Measurements from ENCODE around the gene CFAP54.

CFAP54 gene

GRCh38 chr12:96571101-96571862, 81.9 kb downstream of the CFAP54 start:
- Histone ChIP-seq H3K18ac (ENCODE audit: low read length) (no peak overlapping the region), H2BK12ac (ENCODE audit: low read length) (no peak overlapping the region), H3K4ac (ENCODE audit: low read depth, low read length) (no peak overlapping the region), H2AFZ (ENCODE audit: insufficient read depth, low read length, poor library complexity) (no peak overlapping the region), H3K9me3 (ENCODE audit: insufficient read depth, low read depth, low read length) (no peaks in the 10 kb centered on the region), H3K4me1 (ENCODE audit: control insufficient read depth in 1 of 2, insufficient read depth in 2 of 2, low read length in 2 of 2) (no peaks in the 10 kb centered on the region), H3K79me2 (ENCODE audit: control insufficient read depth, insufficient read depth, low read length, poor library complexity) (no peaks in the 10 kb centered on the region), H3K27me3 (ENCODE audit: insufficient read depth, low read length) (no peaks in the 10 kb centered on the region), H3K4me3 (ENCODE audit: low read depth, low read length) (no peak overlapping the region), H3K14ac (ENCODE audit: low read length) (no peak overlapping the region), H3K9ac (ENCODE audit: low read length) (no peak overlapping the region), H4K8ac (ENCODE audit: low read depth, low read length) (no peak overlapping the region), H2BK5ac (ENCODE audit: low read depth, low read length, poor library complexity) (no peak overlapping the region), H3K36me3 (ENCODE audit: control insufficient read depth in 1 of 2, insufficient read depth in 2 of 2, low read length in 2 of 2) (no peaks in the 10 kb centered on the region), H3K79me1 (ENCODE audit: low read length) (no peaks in the 10 kb centered on the region), H4K12ac (ENCODE audit: low read depth, low read length) (no peak overlapping the region), H3K4me2 (ENCODE audit: low read length) (no peak overlapping the region), H2BK120ac (ENCODE audit: insufficient read depth, low read length, poor library complexity) (no peak overlapping the region), H2AK5ac (ENCODE audit: low read length) (no peak overlapping the region), H3K23ac (ENCODE audit: low read length) (no peak overlapping the region), H4K91ac (ENCODE audit: low read depth, low read length) (no peak overlapping the region), H3K27ac (ENCODE audit: low read depth, low read length) (no peak overlapping the region)
- no peak for DNase-seq
- no CpG with 5 or more reads among the region's 4 CpGs for WGBS (ENCODE audit: extremely low coverage, insufficient coverage, insufficient read length)

GRCh38 chr12:96578526-96579125, 89.2 kb downstream of the CFAP54 start:
- Histone ChIP-seq H4K12ac (ENCODE audit: low read depth, low read length) (no peak overlapping the region), H4K91ac (ENCODE audit: low read depth, low read length) (no peak overlapping the region), H2BK12ac (ENCODE audit: low read length) (no peak overlapping the region), H2BK5ac (ENCODE audit: low read depth, low read length, poor library complexity) (no peak overlapping the region), H3K4ac (ENCODE audit: low read depth, low read length) (no peak overlapping the region), H3K36me3 (ENCODE audit: control insufficient read depth in 1 of 2, insufficient read depth in 2 of 2, low read length in 2 of 2) (no peaks in the 10 kb centered on the region), H3K23ac (ENCODE audit: low read length) (no peak overlapping the region), H3K27me3 (ENCODE audit: insufficient read depth, low read length) (no peaks in the 10 kb centered on the region), H3K4me3 (ENCODE audit: low read depth, low read length) (no peak overlapping the region), H2AFZ (ENCODE audit: insufficient read depth, low read length, poor library complexity) (no peak overlapping the region), H2BK120ac (ENCODE audit: insufficient read depth, low read length, poor library complexity) (no peak overlapping the region), H3K4me1 (ENCODE audit: control insufficient read depth in 1 of 2, insufficient read depth in 2 of 2, low read length in 2 of 2) (no peaks in the 10 kb centered on the region), H3K79me2 (ENCODE audit: control insufficient read depth, insufficient read depth, low read length, poor library complexity) (no peaks in the 10 kb centered on the region), H3K18ac (ENCODE audit: low read length) (no peak overlapping the region), H3K14ac (ENCODE audit: low read length) (no peak overlapping the region), H3K9ac (ENCODE audit: low read length) (no peak overlapping the region), H4K8ac (ENCODE audit: low read depth, low read length) (no peak overlapping the region), H3K27ac (ENCODE audit: low read depth, low read length) (no peak overlapping the region), H3K4me2 (ENCODE audit: low read length) (no peak overlapping the region), H3K9me3 (ENCODE audit: insufficient read depth, low read depth, low read length) (no peaks in the 10 kb centered on the region), H3K79me1 (ENCODE audit: low read length) (no peaks in the 10 kb centered on the region), H2AK5ac (ENCODE audit: low read length) (no peak overlapping the region)
- WGBS (ENCODE audit: extremely low coverage, insufficient coverage, insufficient read length): no CpG with 5 or more reads among the region's 3 CpGs
- peak in 1 of 2 donors; percentile 67 for DNase-seq

GRCh38 chr12:96585977-96586376, 96.6 kb downstream of the CFAP54 start:
- H3K23ac ChIP-seq (ENCODE audit: low read length): no peak overlapping the region
- WGBS (ENCODE audit: extremely low coverage, insufficient coverage, insufficient read length): no CpG with 5 or more reads among the region's 1 CpG
- no peak overlapping the region for H3K4ac ChIP-seq (ENCODE audit: low read depth, low read length)
- no peak overlapping the region for H2BK5ac ChIP-seq (ENCODE audit: low read depth, low read length, poor library complexity)
- no peaks in the 10 kb centered on the region for H3K9me3 ChIP-seq (ENCODE audit: insufficient read depth, low read depth, low read length)
- H2BK12ac ChIP-seq (ENCODE audit: low read length): no peak overlapping the region
- H4K8ac ChIP-seq (ENCODE audit: low read depth, low read length): no peak overlapping the region
- H3K18ac ChIP-seq (ENCODE audit: low read length): no peak overlapping the region
- H3K27me3 ChIP-seq (ENCODE audit: insufficient read depth, low read length): no peaks in the 10 kb centered on the region
- H3K14ac ChIP-seq (ENCODE audit: low read length): no peak overlapping the region
- no peaks in the 10 kb centered on the region for H3K79me2 ChIP-seq (ENCODE audit: control insufficient read depth, insufficient read depth, low read length, poor library complexity)
- H3K36me3 ChIP-seq (ENCODE audit: control insufficient read depth in 1 of 2, insufficient read depth in 2 of 2, low read length in 2 of 2): no peaks in the 10 kb centered on the region
- H2AK5ac ChIP-seq (ENCODE audit: low read length): no peak overlapping the region
- no peak for DNase-seq
- H4K12ac ChIP-seq (ENCODE audit: low read depth, low read length): no peak overlapping the region
- H2BK120ac ChIP-seq (ENCODE audit: insufficient read depth, low read length, poor library complexity): no peak overlapping the region
- H2AFZ ChIP-seq (ENCODE audit: insufficient read depth, low read length, poor library complexity): no peak overlapping the region
- no peak overlapping the region for H4K91ac ChIP-seq (ENCODE audit: low read depth, low read length)
- no peaks in the 10 kb centered on the region for H3K79me1 ChIP-seq (ENCODE audit: low read length)
- no peaks in the 10 kb centered on the region for H3K4me1 ChIP-seq (ENCODE audit: control insufficient read depth in 1 of 2, insufficient read depth in 2 of 2, low read length in 2 of 2)
- no peak overlapping the region for H3K4me2 ChIP-seq (ENCODE audit: low read length)
- H3K4me3 ChIP-seq (ENCODE audit: low read depth, low read length): no peak overlapping the region
- H3K9ac ChIP-seq (ENCODE audit: low read length): no peak overlapping the region
- H3K27ac ChIP-seq (ENCODE audit: low read depth, low read length): no peak overlapping the region

GRCh38 chr12:96587691-96588090, 98.3 kb downstream of the CFAP54 start:
- DNase-seq: no peak
- H3K27ac ChIP-seq (ENCODE audit: low read depth, low read length): no peak overlapping the region
- no peak overlapping the region for H4K8ac ChIP-seq (ENCODE audit: low read depth, low read length)
- H2BK120ac ChIP-seq (ENCODE audit: insufficient read depth, low read length, poor library complexity): no peak overlapping the region
- no peak overlapping the region for H2AFZ ChIP-seq (ENCODE audit: insufficient read depth, low read length, poor library complexity)
- H3K9ac ChIP-seq (ENCODE audit: low read length): no peak overlapping the region
- no peak overlapping the region for H3K14ac ChIP-seq (ENCODE audit: low read length)
- no peak overlapping the region for H3K4ac ChIP-seq (ENCODE audit: low read depth, low read length)
- WGBS (ENCODE audit: extremely low coverage, insufficient coverage, insufficient read length): no CpG with 5 or more reads among the region's 2 CpGs
- H2AK5ac ChIP-seq (ENCODE audit: low read length): no peak overlapping the region
- no peaks in the 10 kb centered on the region for H3K9me3 ChIP-seq (ENCODE audit: insufficient read depth, low read depth, low read length)
- no peaks in the 10 kb centered on the region for H3K79me2 ChIP-seq (ENCODE audit: control insufficient read depth, insufficient read depth, low read length, poor library complexity)
- no peaks in the 10 kb centered on the region for H3K79me1 ChIP-seq (ENCODE audit: low read length)
- no peaks in the 10 kb centered on the region for H3K27me3 ChIP-seq (ENCODE audit: insufficient read depth, low read length)
- H4K12ac ChIP-seq (ENCODE audit: low read depth, low read length): no peak overlapping the region
- H2BK5ac ChIP-seq (ENCODE audit: low read depth, low read length, poor library complexity): no peak overlapping the region
- H3K4me2 ChIP-seq (ENCODE audit: low read length): no peak overlapping the region
- H3K18ac ChIP-seq (ENCODE audit: low read length): no peak overlapping the region
- H3K23ac ChIP-seq (ENCODE audit: low read length): no peak overlapping the region
- no peak overlapping the region for H2BK12ac ChIP-seq (ENCODE audit: low read length)
- no peak overlapping the region for H3K4me3 ChIP-seq (ENCODE audit: low read depth, low read length)
- no peak overlapping the region for H4K91ac ChIP-seq (ENCODE audit: low read depth, low read length)
- no peaks in the 10 kb centered on the region for H3K36me3 ChIP-seq (ENCODE audit: control insufficient read depth in 1 of 2, insufficient read depth in 2 of 2, low read length in 2 of 2)
- H3K4me1 ChIP-seq (ENCODE audit: control insufficient read depth in 1 of 2, insufficient read depth in 2 of 2, low read length in 2 of 2): no peaks in the 10 kb centered on the region

All from trophoblast cell (in vitro differentiated cells and primary cell).